HepG2 (cell line): Measurements from ENCODE around the gene GRIN2D.

Source experiments
- CEBPG ChIP-seq: IDR thresholded peaks from 2 replicates; pipeline ENCODE4 v1.6.1; 2016
- CTCF ChIP-seq: sonication (generic); formaldehyde crosslinking; IDR thresholded peaks from 2 replicates; pipeline ENCODE4 v1.5.0; 2020; ENCODE audit warnings: mild to moderate bottlenecking, missing genetic modification reagents, moderate library complexity
- EP300 ChIP-seq, 3 experiments: sonication (generic) in 1 of 3; formaldehyde crosslinking in 1 of 3; IDR thresholded peaks; 2 replicates each; pipeline versions ENCODE4 v1.5.1 to v1.6.1; 2011 to 2020; ENCODE audit warnings: low read depth in 2 of 3, low read length in 2 of 3, borderline replicate concordance in 1 of 3, improper control_type of control experiment in 1 of 3, mild to moderate bottlenecking in 1 of 3, missing genetic modification reagents in 1 of 3, moderate library complexity in 1 of 3
- EZH2 ChIP-seq: conservative IDR thresholded peaks from 2 replicates; pipeline ENCODE4 v1.6.1; 2012; ENCODE audit warnings: mild to moderate bottlenecking, low read depth, low read length, moderate library complexity
- HOXD1 ChIP-seq: sonication (generic); formaldehyde crosslinking; IDR thresholded peaks from 2 replicates; pipeline ENCODE4 v1.5.0; 2020; ENCODE audit warnings: missing genetic modification reagents
- MAFF ChIP-seq: IDR thresholded peaks from 2 replicates; pipeline ENCODE4 v1.6.1; 2011; ENCODE audit warnings: low read depth, low read length, improper control_type of control experiment
- MYC ChIP-seq: sonication (generic); formaldehyde crosslinking; IDR thresholded peaks from 2 replicates; pipeline ENCODE4 v1.9.0; 2021; ENCODE audit warnings: missing genetic modification reagents, borderline replicate concordance
- PHF21A ChIP-seq: sonication (generic); formaldehyde crosslinking; IDR thresholded peaks from 2 replicates; pipeline ENCODE4 v1.5.0; 2020; ENCODE audit warnings: mild to moderate bottlenecking, missing genetic modification reagents
- PITX1 ChIP-seq: sonication (generic); formaldehyde crosslinking; IDR thresholded peaks from 2 replicates; pipeline ENCODE4 v1.5.1; 2020; ENCODE audit warnings: mild to moderate bottlenecking, missing genetic modification reagents
- POLR2A ChIP-seq, 2 experiments: IDR thresholded peaks; 2 replicates each; pipeline ENCODE4 v1.6.1; 2011; ENCODE audit warnings: low read depth in 2 of 2, low read length in 2 of 2, mild to moderate bottlenecking in 1 of 2, moderate library complexity in 1 of 2; ENCODE audit not compliant: insufficient read depth in 1 of 2
- SIN3A ChIP-seq: IDR thresholded peaks from 2 replicates; pipeline ENCODE4 v1.6.1; 2011; ENCODE audit warnings: low read depth, mild to moderate bottlenecking, control low read depth, low read length, borderline replicate concordance
- ZKSCAN1 ChIP-seq: fragments of 150-350 bp; IDR thresholded peaks from 2 replicates; pipeline ENCODE4 v1.6.1; 2014; ENCODE audit warnings: low read length
- ZNF703 ChIP-seq: sonication (generic); formaldehyde crosslinking; IDR thresholded peaks from 2 replicates; pipeline ENCODE4 v1.5.1; 2020; ENCODE audit warnings: missing genetic modification reagents, mild to moderate bottlenecking, moderate library complexity, borderline replicate concordance
- TF ChIP-seq, protein P1 (sequence below): IDR thresholded peaks from 2 replicates; pipeline ENCODE4 v1.6.1; 2016; ENCODE audit warnings: missing compliant biosample characterization, missing genetic modification reagents, borderline replicate concordance

GRCh38 chr19:48362716-48363499, 30.6 kb upstream of the GRIN2D start:
- TF ChIP-seq EZH2, result no peak
- no peak for TF ChIP-seq PHF21A (CRISPR knock-in tag)
- TF ChIP-seq, protein P1, sequence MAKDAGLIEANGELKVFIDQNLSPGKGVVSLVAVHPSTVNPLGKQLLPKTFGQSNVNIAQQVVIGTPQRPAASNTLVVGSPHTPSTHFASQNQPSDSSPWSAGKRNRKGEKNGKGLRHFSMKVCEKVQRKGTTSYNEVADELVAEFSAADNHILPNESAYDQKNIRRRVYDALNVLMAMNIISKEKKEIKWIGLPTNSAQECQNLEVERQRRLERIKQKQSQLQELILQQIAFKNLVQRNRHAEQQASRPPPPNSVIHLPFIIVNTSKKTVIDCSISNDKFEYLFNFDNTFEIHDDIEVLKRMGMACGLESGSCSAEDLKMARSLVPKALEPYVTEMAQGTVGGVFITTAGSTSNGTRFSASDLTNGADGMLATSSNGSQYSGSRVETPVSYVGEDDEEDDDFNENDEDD (CRISPR knock-in tag), result peak; percentile 16; the same call in 1 of the 2 replicates
- TF ChIP-seq CEBPG (CRISPR knock-in tag), result no peak
- 0 out of 4 replicates have a peak, but pooled peaks of 1 of the 2 experiments have one; percentile 8 for TF ChIP-seq EP300 (IDR thresholded peaks at IDR 0.05; ENCODE audit: low read depth in 2 of 2, low read length in 2 of 2)
- no peak for TF ChIP-seq EP300 (CRISPR knock-in tag; IDR thresholded peaks at IDR 0.05; ENCODE audit: borderline replicate concordance)
- no peak for TF ChIP-seq ZNF703
- TF ChIP-seq POLR2A (IDR thresholded peaks at IDR 0.05; ENCODE audit: insufficient read depth in 1 of 2, low read depth in 2 of 2, low read length in 2 of 2), result peak in 1 of 2 experiments; percentile 67; a peak in 2 of 4 replicates
- TF ChIP-seq PITX1 (CRISPR knock-in tag), result no peak
- no peak for TF ChIP-seq MAFF
- no peak for TF ChIP-seq SIN3A
- TF ChIP-seq CTCF (CRISPR knock-in tag), result no peak
- no peak for TF ChIP-seq ZKSCAN1
- TF ChIP-seq MYC, result no peak; the same call in 1 of the 2 replicates
- no peak for TF ChIP-seq HOXD1 (CRISPR knock-in tag)
